HEK293 (cell line): ENCODE data around the gene PLXND1.

Source experiments
- CTCF ChIP-seq: fragments of 450-650 bp; formaldehyde crosslinking; IDR thresholded peaks from 2 replicates; pipeline ENCODE4 v1.5.1; 2016; ENCODE audit warnings: missing biosample characterization, missing genetic modification characterization
- PBX3 ChIP-seq: sonication (generic); formaldehyde crosslinking; IDR thresholded peaks from 2 replicates; pipeline ENCODE4 v1.8.1; 2022; ENCODE audit warnings: mild to moderate bottlenecking, moderate library complexity, missing genetic modification reagents
- ZBTB21 ChIP-seq: fragments of 450-650 bp; formaldehyde crosslinking; IDR thresholded peaks from 2 replicates; pipeline ENCODE4 v1.5.1; 2017; ENCODE audit warnings: missing biosample characterization, missing genetic modification characterization
- ZNF121 ChIP-seq: fragments of 450-650 bp; formaldehyde crosslinking; IDR thresholded peaks from 2 replicates; pipeline ENCODE4 v1.5.1; 2016; ENCODE audit warnings: missing biosample characterization, missing genetic modification characterization
- ZNF391 ChIP-seq: fragments of 450-650 bp; formaldehyde crosslinking; IDR thresholded peaks from 2 replicates; pipeline ENCODE4 v1.5.1; 2016; ENCODE audit warnings: low read depth, missing biosample characterization, missing genetic modification characterization, borderline replicate concordance
- ZNF530 ChIP-seq: fragments of 450-650 bp; formaldehyde crosslinking; IDR thresholded peaks from 2 replicates; pipeline ENCODE4 v1.5.1; 2016; ENCODE audit warnings: low read depth, missing biosample characterization, missing genetic modification characterization
- ZNF580 ChIP-seq: fragments of 450-650 bp; formaldehyde crosslinking; IDR thresholded peaks from 2 replicates; pipeline ENCODE4 v1.5.1; 2016; ENCODE audit warnings: missing biosample characterization, missing genetic modification characterization
- ZNF645 ChIP-seq: fragments of 450-650 bp; formaldehyde crosslinking; IDR thresholded peaks from 2 replicates; pipeline ENCODE4; 2016; ENCODE audit warnings: missing biosample characterization, missing genetic modification characterization

GRCh38 chr3:129529436-129530210 is 76.9 kb downstream of the PLXND1 start:
- TF ChIP-seq ZBTB21 (tag by site-specific recombination): no peak
- no peak for TF ChIP-seq ZNF391 (tag by site-specific recombination)
- TF ChIP-seq ZNF580 (tag by site-specific recombination): no peak
- TF ChIP-seq CTCF: no peak
- no peak for TF ChIP-seq ZNF121 (tag by site-specific recombination)
- no peak for TF ChIP-seq ZNF645 (tag by site-specific recombination)
- no peak for TF ChIP-seq ZNF530
- TF ChIP-seq PBX3: no peak
